Measurements from ENCODE around the gene MPRIP.

Gene MPRIP

DNA sequence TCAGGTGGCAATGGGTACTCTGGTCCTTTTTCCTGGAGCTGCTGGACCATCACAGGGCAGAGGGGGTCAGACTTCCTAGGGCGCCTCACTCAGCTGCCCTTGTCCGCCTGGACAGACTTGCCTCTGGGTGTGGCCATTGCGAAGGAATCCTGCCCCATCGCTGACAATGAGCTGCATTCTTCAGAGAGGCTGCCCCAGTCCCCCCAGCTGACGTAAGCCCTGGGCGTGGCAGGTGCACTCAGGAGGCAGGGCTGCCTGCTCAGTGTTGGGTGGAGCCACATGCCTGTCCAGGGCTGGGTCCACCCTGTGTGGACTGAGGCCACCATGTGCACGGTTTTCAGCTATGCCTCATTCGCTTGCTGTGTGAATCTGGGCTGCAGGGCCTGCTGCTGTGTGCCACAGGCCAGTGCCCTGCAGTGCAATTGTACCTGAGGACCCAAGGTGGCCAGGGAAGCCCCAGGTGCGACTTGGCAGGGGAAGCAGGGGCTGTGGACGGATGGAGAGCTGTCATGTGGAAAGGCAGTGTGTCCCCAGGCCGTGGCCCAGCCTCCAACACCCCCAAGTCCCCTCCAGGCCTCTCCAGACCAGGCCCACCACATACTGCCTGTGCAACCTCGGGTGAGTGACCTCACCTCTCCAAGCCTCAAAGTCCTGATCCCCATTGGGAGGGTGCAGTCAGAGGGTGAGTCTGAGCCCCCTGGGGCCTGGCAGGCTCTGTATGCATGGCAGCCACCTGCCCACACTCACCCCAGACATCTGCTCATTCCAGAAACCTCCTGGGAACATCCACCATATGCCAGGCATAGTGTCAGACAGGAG lies 14.0 kb upstream of the MPRIP start:
- DNase-seq (ENCODE audit: low read depth in 3 of 3): no peak

DNA sequence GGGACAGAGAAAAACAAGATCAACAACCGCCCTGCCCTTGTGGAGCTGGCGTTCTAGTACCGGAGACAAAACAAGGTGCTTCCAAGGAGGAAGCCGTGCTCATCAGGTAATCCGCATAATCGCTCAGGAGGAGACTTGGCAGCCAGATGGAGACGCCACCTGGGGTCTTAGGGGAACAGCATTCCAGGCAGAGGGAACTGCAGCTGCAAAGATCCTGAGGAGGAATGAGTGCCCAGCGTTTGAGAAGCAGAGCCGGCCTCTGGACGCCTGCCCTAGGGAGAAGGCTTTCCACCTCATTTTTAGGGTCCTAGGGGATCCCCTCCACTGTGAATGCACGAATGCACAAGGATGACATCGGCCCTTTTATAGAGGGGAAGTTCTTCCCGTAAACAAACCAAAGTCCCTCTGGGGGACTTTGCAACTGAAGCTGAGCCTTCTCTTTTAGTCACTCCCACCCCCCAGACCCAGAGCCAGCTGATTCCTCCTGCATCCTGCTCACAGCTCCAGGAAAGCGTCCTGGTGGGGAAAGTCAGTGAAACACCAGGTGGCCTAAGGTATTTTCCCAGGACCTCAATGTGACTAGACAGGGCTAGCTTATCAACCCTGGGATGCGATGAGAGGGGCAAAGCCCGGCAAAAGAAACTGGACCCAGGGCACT lies 13.2 kb upstream of the MPRIP start:
- no peak for DNase-seq (ENCODE audit: low read depth in 3 of 3)

DNA sequence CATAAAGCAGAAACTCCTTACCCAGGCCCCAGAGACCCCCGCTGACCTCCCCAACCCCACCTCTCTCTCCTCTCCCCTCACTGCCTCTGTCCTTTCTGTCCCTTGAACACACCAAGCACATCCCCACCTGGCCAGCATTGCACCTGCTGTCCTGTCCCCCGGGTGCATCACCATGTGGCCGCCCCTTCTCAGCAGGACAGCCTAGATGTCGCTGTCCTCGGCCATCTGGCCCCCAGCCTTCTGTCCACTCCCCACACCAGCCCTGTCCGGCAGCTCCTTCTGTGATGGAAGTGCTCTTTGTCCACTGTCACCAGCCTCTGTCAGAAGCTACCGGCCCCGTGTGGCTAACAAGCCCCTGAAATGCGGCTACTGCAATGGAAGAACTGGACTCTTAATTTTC lies 12.3 kb upstream of the MPRIP start:
- no peak for DNase-seq (ENCODE audit: low read depth in 3 of 3)

DNA sequence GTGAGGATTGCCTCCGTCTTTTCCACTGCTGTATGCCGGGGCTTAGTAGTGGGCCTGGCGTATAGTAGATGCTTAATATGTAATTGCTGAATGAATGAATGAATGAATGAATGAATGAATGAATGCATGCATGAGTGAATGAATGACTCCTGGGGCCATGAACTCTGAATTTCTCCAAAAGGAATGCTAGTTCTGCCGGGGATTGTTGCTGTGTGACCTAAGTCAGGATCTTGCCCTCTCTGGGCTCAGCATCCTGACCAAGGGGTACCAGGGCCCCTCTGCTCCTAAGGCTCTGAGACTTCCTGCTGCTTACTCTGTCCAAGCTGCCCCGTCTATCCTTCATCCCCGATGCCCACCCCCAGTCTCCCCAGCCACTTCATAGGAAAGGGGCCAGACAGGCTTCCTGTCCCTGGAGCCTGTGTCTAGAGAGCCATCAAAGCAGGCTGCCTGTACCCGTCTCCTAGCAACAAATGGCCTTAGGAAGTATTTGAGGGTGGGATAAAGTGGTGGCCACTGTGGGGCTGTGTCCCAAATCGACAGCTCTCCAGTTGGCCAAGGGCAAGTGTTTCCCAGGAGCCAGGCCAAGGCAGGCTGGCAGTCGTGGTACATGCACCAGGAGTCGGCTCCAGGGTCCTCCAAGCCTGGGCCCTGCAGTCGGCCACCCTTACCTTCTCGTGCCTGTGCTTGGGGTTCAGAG lies 11.6 kb upstream of the MPRIP start:
- no peak for DNase-seq (ENCODE audit: low read depth in 3 of 3)

DNA sequence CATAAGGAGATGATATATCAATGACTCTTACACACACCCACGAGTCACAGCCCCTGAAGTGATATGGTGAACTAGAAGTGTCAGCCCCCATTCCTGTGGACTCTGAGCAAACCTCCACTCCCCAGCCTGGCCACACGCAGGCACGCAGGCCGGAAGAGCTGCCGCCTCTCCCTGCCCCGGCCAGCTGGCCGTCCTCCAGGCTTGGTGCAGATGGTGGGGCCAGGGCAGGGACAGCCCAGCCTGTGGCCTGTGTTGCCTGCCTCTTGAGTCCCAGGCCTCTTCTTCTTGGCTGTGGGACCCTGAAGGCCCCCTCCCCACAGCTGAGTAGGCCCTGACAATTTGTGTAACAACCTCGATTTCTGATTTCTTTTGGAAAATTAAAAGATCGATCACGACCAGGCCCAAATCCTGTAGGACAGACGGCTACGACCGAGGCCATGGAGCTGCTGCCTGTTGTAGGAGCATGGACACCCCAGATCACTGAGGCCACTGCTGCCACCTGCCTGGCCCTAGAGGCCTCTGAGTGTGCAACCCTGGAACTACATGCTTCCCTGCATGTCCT lies 10.0 kb upstream of the MPRIP start:
- DNase-seq (ENCODE audit: low read depth in 3 of 3): no peak

DNA sequence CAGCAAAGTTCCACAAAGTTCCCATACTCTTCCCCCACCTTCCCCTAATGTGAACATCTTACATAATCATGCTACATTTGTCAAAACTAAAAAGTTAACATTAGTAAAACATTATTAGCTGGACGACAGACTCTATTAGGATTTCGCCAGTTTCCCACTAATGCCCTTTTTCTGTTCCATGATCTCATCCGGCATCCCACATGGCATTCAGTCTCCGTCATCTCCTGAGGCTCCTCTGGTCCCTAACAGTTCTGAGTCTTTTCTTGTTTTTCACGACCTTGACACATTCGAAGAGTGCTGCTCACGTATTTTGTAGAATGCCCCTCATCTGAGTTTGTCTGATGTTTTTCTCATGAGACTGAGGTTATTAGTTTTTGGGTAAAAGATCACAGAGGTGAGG lies 8.8 kb upstream of the MPRIP start:
- no peak for DNase-seq (ENCODE audit: low read depth in 3 of 3)

DNA sequence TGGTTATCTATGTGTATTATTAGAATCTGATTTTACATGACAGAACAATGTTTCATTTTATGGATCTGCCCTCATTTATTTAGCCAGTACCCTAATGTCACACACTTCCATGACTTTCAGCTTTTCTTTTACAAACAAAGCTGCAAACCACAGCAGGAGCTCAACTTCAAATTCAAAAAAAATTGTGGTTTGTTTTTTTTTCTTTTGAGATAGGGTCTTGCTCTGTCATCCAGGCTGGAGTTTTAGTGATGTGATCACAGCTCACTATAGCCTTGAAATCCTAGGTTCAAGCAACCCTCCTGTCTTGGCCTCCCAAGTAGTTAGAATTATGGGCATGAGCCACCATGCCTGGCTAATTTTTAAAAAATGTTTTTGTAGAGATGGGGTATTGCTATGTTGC lies 8.2 kb upstream of the MPRIP start:
- no peak for DNase-seq (ENCODE audit: low read depth in 3 of 3)

DNA sequence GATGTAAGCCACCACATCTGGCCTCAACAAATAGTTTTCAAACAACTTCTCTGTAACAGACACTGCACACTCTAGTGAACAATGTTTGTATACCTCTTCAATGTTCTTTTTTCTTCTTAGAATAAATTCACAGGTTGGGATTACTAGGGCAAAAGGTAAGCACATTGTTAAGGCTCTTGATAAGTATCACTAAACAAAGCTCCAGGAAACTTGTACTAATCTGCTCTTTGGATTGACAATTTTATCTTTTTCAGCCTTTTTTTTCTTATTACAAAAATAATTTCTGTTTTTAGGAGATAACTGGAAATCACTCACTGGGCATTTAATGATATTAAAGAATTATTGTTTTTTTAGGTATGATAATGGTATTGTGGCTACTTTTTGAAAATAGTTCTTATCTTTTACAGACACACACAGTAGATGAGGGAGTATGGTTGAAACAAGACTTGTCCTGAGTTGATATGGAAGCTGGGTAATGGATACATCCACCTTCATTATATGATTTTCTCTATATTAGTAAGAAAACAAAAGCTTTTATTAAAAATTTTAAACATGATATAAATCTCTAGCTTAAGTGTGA lies 7.7 kb upstream of the MPRIP start:
- DNase-seq (ENCODE audit: low read depth in 3 of 3): no peak

DNA sequence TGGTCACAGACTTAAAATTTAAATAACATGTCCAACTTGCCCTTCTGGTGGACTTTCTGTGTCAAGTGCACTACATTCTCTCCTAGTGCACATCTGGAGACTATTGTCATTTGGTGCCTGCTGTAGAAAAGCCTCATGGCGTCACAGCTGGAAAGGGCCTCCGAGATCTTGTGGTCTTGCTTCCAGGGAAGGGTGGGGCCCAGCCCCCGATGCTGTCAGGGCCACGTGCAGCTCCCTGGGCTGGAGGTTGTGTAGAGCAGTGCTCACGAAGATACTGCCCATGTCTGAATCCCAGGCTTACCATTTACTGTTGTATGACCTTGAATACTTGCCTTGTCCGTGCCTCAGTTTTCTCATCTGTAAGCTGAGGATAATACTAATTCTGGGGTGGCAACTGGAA lies 6.8 kb upstream of the MPRIP start:
- no peak for DNase-seq (ENCODE audit: low read depth in 3 of 3)

DNA sequence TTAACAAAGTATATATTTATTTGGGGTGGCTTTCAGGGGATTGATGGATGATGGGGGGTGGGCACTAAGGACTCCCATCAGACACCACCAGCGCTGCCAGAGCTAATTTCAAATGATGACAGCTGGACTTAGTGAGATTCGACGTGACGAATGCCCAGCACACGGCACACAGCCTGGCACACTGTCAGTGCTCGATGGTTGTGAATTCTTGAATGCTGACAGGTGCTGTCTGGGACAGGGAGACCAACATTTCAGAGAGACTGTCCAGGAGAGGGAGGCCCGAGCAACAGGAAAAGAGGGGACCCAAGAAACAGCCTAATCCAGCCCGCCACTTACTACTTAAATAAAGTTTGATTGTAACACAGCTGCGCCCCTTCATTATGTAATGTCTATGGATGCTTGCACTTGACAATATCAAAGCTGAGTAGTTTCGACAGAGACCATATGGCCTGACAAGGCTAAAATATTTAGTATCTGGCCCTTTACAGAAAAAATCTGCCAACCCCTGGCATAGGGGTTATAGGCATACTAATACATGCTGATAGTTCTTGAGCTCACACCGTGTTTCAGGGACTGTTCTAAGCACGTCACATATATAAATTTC lies 6.2 kb upstream of the MPRIP start:
- no peak for DNase-seq (ENCODE audit: low read depth in 3 of 3)

DNA sequence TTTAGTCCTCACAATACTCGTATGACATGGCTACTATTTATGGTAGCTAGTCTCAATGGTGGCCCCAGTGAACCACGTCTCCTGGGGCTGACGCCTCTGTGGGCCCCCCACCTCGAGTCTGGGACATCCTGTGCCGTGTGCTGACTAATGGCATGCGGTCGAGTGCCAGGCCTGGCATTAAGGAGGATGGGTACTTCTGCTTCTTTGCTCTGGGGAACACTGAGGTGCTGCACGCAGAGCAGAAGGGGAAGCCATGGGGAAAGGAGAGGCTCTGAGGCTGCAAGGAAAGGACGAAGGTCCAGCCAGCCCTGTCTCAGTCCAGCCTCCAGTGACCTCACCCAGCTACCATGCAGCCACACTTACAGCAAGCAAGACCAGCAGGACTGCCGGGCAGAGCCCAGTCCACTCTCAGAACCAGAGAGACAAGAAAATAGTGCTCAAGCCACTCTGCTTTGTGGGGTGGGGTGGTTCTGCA lies 5.7 kb upstream of the MPRIP start:
- no peak for DNase-seq (ENCODE audit: low read depth in 3 of 3)

DNA sequence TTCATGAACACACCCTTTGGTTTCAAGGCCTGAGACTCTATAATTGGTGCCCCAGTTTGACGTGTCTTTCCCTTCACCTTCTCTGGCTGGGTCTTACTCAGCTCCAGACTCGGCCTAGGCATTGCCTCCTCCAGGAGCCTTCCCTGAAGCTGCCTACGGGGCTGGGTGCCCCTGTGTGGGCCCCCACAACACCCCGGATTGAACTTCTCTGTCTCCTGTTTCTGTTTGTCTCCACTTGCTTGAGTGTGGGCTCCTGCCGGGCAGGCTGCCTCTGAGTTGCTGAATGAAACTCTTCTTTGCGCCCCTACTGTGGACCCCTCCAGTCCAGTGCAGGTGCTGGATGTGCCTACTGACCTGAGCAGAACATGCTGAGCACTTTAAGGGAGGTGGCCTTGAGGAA lies 2.3 kb upstream of the MPRIP start:
- no peak for DNase-seq (ENCODE audit: low read depth in 3 of 3)

DNA sequence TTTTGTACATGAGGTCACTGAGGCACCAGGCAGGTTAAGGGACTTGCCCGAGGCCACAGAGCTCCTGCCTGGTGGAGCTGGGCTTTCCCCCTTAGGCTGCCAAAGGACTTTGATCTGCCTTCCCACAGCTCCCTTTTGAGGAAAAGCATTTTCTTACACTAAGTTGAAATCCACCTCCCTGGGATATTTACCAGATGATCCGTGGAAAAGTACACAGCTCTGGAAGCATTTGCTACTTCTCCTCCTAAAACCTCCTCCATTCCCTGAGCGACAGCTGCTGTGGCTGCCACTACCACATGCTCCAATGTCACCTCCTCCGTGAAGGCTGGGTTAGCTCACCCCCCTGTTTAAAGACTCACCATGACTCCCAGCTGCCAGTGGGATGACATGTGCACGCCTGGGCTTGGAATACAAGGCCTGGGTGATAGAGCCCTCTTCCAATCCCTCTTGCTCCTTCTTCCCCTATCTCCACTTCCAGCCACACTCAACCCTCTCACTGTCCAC lies 1.2 kb upstream of the MPRIP start:
- no peak for DNase-seq (ENCODE audit: low read depth in 3 of 3)

DNA sequence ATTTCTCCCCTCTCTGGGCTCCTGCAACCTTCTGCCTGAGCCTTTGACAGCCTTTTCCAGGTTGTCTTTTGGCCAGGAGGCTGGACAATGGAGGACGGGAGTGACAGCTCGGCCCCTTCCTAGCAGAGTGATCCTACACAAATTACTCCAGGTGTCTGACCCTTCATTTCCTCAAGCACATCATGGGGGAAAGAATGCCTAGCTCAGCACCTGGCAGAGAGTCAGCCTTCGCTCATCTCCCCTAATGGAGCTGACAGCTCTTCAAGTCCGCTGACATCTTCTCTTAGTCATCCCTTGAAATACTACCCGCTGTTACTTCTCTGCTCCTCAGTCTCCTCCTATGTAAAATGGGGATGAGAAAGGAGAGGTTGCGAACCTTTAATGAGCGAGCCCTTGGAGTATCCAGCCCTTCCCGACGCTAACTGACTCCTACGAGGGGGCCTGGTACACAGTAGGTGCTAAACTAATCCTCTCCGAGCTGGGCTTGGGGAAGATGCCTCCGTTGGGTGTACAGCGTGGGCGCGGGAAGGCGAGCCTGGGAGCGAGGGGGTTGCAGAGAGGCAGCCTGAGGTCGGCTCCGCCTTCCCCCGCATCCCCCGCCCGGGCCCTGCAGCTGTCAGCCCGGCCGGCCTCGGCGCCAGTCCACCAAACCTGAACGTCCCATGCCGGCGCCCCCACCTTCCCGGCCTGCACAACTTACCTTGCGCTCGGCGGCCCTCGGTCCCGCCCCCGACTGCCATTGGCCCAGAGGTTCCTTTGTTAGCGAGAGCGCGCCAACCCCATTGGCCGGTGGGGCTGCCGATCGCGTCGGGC lies 480 bp upstream of the MPRIP start:
- peak; percentile 91 to 98 (median 92) for DNase-seq (ENCODE audit: low read depth in 3 of 3)

DNA sequence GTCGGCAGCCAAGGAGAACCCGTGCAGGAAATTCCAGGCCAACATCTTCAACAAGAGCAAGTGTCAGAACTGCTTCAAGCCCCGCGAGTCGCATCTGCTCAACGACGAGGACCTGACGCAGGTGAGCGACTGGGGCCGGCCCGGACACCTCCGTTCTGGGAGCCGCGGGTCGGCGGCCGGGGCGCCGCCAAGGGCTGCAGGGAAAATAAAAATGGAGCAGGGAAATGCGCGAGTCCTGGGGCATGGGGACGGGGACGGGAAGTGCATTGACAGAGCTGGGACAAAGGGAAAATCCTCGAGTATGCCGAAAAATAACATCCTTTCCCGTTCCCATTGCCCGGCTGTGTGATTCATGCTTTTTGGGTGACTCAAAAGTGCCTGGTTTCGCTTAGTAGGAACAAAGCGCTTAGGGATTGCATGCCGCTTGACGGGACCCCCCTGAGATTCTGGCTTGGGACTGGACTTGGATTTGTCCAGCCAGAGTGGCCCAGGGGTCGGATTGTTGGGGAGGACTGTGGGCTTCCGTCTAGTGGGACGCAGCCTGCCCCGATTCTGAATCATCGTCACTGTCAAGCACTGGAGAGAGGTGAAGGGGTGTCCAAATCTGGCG lies 699 bp downstream of the MPRIP start:
- peak in 1 of 3 experiments; percentile 21 for DNase-seq (ENCODE audit: low read depth in 3 of 3)

DNA sequence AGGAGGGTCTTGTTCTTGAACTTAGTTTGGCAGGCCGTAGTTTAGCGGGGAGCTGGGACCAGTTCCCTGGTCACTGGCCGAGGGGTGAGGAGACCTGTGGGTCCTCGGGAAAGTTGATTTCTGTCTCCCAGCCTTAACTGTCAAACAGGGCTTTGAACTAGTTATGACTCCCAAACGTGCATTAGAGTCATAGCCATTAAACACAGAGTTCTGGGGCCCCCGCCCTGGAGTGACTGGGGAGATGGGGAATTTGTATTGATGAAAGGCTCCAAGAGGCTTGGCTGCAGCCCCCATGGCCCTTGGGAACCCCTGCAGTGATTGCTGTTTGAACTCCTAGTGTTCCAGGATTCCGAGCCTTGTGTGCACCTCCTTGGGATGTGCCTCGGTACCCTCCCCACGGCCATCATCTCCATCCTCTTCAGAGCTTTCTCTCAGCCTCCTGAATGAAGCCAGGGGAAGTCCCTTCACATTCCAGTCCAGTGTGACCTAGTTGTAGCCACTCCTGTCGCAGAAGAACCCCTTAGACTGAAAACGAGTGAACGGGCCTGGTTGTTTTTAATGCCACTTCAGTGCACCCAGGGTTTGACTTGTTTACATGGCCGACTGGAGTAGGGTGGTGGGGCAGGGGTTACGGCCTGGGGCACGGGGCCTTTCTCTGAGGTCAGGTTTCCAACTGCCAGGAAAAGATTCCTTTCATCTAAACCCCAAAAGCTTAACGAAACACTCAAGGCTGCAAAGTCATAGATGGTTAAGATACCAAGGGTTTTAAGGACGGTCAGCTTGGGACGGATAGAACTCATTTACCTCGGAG lies 1.4 kb downstream of the MPRIP start:
- DNase-seq (ENCODE audit: low read depth in 3 of 3): no peak

DNA sequence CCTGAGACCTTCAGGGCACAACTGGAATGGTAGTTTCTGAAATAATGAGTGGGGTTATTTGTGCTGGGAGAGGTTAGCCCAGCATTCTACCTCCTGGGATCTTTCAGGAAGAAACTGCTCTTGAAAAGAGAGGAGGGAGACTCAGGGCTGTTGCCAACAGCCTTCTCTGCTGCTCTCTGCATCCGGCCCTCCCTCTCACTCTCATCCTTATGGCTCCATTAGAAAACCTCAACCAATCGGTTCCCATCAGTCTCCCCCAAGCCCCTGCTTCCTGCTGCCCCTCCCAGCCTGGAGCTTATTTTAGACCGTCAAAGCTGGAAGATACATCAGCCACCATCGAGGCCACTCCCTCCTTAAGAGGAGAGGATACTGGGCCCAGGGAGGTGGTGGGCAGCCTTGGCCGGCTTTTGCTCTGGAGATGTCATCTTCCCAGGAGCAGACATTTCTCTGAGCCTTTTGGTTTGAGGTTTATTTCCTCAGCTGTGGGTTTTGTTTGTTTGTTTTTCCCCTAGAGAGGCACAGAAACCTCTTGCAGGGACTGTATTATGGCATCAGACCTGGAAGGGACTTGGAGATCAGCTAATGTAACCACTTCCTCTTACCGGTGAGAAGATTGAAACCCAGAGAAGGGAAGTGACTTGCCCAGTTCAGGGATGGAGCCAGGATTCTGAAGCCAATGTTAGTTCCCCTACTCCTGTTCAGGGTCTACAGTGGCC lies 2.7 kb downstream of the MPRIP start:
- DNase-seq (ENCODE audit: low read depth in 3 of 3): no peak

DNA sequence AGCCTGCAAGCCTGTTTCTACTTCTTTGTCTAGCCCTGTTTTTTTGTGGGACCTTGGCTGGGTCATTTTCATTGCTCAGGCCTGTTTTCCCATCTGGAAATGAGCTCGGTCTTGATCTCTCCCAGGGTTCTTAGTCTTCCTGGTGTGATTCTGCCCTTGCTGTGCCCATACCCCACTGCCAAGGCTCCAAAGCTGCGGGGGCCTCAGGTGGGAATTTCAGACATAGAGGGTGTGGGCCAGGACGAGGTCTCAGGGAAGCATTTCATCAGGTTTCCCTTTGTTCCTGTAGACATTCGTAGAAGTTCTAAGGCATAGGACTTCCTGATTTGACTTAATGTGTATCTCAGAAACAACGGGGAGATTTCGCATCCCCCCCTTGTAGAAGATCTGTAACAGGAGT lies 5.8 kb downstream of the MPRIP start:
- no peak for DNase-seq (ENCODE audit: low read depth in 3 of 3)
